ENCODE data around the gene SBF2.

SBF2 gene

DNA sequence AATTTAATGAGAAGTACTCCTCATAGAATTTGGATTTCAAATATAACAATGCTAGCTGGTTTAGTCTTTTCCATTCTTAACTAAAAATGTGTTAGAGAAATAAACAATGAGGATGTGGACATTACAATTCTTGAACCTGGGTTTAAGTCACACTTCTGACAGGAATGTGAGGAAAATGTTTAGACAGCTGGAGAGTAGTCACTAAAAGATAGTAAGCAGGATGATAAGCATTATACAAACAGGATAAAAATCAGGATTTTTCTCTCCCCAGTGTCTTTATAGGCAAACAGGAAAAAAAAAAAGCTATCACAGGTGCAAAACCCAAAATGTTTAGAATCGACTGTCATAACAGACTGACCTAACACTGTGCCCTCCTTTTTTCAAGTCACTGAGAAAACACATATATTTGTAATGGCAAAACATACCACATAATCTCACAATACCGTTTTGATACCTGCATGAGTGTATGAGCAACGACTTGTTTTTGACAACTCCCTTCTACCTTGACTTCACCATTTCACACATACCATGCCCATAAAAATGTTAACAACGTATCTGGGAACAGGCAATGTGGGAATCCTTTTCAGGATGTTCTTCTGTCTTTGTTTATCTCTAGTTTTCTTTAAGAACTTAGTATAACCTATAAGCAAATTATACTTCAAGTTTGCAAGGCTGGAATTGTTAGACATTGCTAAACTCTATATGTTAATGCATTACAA lies 242.0 kb downstream of the SBF2 start:
- in situ Hi-C loops (cut with HindIII; ENCODE audit: low sequenced_read_pairs), result no loop called here
- TF ChIP-seq, protein P1, sequence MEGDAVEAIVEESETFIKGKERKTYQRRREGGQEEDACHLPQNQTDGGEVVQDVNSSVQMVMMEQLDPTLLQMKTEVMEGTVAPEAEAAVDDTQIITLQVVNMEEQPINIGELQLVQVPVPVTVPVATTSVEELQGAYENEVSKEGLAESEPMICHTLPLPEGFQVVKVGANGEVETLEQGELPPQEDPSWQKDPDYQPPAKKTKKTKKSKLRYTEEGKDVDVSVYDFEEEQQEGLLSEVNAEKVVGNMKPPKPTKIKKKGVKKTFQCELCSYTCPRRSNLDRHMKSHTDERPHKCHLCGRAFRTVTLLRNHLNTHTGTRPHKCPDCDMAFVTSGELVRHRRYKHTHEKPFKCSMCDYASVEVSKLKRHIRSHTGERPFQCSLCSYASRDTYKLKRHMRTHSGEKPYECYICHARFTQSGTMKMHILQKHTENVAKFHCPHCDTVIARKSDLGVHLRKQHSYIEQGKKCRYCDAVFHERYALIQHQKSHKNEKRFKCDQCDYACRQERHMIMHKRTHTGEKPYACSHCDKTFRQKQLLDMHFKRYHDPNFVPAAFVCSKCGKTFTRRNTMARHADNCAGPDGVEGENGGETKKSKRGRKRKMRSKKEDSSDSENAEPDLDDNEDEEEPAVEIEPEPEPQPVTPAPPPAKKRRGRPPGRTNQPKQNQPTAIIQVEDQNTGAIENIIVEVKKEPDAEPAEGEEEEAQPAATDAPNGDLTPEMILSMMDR (IDR thresholded peaks at IDR 0.05; ENCODE audit: low read depth, low read length, missing control alignments), result no peak
- no peak overlapping the region for H3K4me3 ChIP-seq (ENCODE audit: low read depth, low read length)
- DNase-seq (ENCODE audit: low read depth), result no peak

DNA sequence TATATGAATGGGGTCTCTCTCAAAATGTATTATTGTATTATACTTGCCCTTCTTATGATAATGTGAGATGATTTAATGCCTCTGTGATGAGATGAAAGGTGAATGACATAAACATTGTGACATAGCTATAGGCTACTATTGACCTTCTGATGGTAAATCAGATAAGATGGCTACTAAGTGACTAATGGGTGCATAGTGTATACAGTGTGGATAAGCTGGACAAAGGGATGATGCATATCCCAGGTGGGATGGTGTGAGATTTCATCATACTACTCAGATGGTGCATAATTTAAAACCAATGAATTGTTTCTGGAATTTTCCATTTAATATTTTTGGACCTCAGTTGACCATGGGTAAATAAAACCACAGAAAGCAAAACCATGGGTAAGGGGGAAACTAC lies 243.5 kb downstream of the SBF2 start:
- DNase-seq (ENCODE audit: low read depth), result no peak
- in situ Hi-C loops (cut with HindIII; ENCODE audit: low sequenced_read_pairs), result no loop called here
- TF ChIP-seq, protein P1 (IDR thresholded peaks at IDR 0.05; ENCODE audit: low read depth, low read length, missing control alignments), result no peak
- H3K4me3 ChIP-seq (ENCODE audit: low read depth, low read length), result no peak overlapping the region

DNA sequence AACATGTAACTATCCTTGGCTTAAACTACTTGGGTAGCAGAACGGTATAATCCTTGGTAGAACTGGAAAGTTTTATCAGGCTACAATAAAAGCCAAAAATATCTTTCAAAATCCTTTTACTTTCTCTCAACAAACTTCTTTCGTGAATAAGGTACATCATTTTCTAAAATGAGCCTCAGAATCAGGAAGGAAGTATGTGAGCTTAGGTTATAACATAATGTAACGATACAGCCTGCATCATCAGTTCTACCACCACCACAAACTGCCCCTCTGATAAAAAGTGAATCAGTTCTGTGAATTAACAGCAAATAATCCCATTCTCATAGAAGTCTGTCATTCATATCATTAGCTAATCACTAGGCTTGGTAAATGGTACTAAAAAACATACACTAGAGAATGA lies 244.3 kb downstream of the SBF2 start:
- no peak overlapping the region for H3K4me3 ChIP-seq (ENCODE audit: low read depth, low read length)
- no peak for DNase-seq (ENCODE audit: low read depth)
- in situ Hi-C loops (cut with HindIII; ENCODE audit: low sequenced_read_pairs), result no loop called here
- TF ChIP-seq, protein P1 (IDR thresholded peaks at IDR 0.05; ENCODE audit: low read depth, low read length, missing control alignments), result no peak

DNA sequence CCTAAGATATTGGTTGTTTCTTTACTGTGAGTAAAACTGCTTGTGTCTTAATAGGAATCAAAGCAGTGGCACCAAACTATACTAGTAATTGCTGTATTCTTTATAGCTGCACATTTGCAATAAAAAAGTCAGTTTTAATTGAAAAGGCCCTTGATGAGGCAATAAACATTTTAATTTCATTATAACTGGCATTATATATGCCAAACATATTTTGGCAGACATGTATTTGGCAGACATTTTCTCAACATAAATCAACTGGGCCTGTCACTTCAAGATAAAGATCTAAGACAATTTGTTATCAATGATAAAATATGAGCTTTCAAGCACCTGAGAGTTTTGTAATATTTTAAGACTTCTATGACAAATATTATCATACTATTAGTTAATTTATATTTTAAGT lies 245.7 kb downstream of the SBF2 start:
- DNase-seq (ENCODE audit: low read depth), result no peak
- in situ Hi-C loops (cut with HindIII; ENCODE audit: low sequenced_read_pairs), result no loop called here
- TF ChIP-seq, protein P1 (IDR thresholded peaks at IDR 0.05; ENCODE audit: low read depth, low read length, missing control alignments), result no peak
- H3K4me3 ChIP-seq (ENCODE audit: low read depth, low read length), result no peak overlapping the region

DNA sequence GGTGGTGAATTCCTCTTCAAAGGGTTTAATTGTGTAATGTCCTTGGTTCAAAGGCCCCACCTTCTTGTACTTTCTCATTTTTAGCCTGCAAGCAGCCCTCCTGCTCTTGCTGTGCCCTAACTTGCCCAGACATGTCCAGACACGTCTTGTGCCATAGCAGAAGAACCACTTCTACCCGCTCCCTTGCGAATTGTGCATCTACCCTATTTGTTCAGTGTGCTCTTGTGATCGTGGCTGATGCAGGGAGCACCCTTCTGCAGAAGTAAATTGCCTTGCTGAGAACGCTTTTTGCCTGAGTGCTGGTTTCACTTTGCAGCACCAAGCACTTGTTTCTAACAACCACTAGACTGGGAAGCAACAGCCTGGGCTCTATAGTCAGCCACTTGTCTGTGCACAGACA lies 249.4 kb downstream of the SBF2 start:
- TF ChIP-seq, protein P1 (IDR thresholded peaks at IDR 0.05; ENCODE audit: low read depth, low read length, missing control alignments), result no peak
- DNase-seq (ENCODE audit: low read depth), result no peak
- no peak overlapping the region for H3K4me3 ChIP-seq (ENCODE audit: low read depth, low read length)
- in situ Hi-C loops (cut with HindIII; ENCODE audit: low sequenced_read_pairs), result no loop called here

DNA sequence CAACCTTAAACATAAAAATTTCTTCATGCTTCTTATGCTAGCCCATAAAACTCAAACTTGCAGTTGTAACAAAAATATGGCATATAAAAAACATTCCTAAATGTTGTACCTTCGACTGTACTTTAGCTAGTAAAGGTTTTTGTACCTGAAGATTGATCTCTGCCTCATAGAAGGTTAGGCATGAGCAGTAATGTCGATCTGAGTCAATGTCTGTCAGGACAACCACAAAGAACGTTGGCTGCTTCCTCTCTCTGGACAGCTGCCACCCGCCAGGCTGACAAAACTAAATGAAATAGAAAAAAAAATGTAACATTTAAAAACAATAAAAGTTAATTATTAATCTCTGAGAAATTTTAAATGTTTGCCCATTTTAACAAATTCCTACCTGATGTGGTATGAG lies 251.3 kb downstream of the SBF2 start:
- in situ Hi-C loops (cut with HindIII; ENCODE audit: low sequenced_read_pairs), result no loop called here
- TF ChIP-seq, protein P1 (IDR thresholded peaks at IDR 0.05; ENCODE audit: low read depth, low read length, missing control alignments), result no peak
- DNase-seq (ENCODE audit: low read depth), result no peak
- no peak overlapping the region for H3K4me3 ChIP-seq (ENCODE audit: low read depth, low read length)
